ENCODE results near the gene UBE2G1. TPM values are rescaled to one million over a fixed set of nuclear protein-coding genes. Genes with fewer than 3 reads are reported as not detected.
"Not testable (repeated sequence)": the region's sequence is repeated elsewhere in the genome, so short reads cannot be mapped to it uniquely, and the experiment has no call there.

Gene UBE2G1
- total RNA-seq, 1 donor from 2014 or later: 34.9 TPM

DNA sequence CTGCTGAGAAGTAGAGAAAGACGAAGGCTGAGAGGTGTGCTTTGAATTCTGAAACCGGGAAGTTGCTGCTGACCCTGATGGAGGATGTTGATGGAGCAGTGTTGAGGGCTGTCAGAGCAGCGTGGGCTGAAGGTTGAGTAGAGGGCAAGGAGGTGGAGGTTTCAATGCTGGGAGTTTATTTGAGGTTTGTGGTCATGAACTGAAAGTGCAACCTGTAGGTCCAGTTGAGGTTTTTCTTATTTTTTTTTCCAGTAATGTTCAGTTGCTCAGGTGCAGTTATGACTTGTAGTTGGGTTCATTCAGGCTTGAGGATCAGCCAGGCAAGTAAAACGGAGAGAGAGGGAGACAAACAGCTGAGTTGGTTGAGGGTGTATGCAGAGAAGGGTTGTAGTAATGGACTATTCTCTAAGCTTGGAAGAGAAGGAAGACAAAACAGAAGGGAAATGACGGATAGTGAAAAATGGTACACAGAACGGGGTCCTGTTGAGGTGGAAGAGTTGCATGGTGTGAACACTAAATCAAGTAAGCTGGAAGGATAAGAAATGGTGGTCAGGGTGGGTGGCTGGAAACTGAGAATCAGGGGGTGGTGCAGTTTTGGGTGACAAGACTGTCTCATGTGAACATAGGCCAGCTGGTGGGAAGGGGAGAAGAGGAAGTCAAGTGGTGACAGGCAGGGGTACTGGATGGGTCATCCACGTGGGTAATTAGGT lies 8.7 kb upstream of the UBE2G1 start:
- no peak for DNase-seq

- DNase-seq: no peak
Observed at GRCh38 chr17:4369557-4370230, 3.2 kb upstream of the UBE2G1 start.

DNA sequence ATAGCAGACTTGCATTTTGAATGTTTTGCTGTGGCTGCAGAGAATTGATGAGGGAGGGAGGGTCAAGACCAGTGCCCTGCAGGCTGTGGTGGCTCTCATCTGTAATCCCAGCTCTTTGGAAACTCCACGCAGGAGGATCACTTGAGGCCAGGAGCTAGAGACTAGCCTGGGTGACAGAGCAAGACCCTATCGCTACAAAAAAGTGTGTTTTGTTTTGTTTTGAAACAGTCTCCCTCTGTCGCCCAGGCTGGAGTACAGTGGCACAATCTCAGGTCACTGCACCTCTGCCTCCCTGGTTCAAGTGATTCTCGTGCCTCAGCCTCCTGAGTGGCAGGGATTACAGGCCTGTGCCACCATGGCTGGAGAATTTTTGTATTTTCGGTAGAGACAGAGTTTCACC lies 1.9 kb upstream of the UBE2G1 start:
- no peak for DNase-seq

DNA sequence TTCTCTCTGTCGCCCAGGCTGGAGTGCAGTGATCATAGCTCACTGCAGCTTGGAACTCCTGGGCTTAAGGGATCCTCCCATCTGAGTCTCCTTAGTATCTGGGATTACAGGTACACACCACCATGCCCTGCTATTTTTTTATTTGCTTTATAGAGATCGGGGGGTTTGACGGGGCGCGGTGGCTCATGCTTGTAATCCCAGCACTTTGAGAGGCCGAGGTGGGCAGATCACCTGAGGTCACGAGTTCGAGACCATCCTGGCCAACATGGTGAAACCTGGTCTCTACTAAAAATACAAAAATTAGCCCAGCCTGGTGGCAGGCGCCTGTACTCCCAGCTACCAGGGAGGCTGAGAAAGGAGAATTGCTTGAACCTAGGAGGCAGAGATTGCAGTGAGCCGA lies 702 bp upstream of the UBE2G1 start:
- not testable (repeated sequence) for DNase-seq

- DNase-seq: no peak
Observed at GRCh38 chr17:4365628-4366326, 698 bp downstream of the UBE2G1 start.

- peak; percentile 89 for DNase-seq
Observed at GRCh38 chr17:4365103-4365627, 1.3 kb downstream of the UBE2G1 start.

GRCh38 chr17:4364622-4365041 lies 1.8 kb downstream of the UBE2G1 start:
- DNase-seq: no peak

- DNase-seq: no peak
Observed at GRCh38 chr17:4362141-4362540, 4.3 kb downstream of the UBE2G1 start.

GRCh38 chr17:4358154-4358553 lies 8.3 kb downstream of the UBE2G1 start:
- DNase-seq: no peak

GRCh38 chr17:4357671-4358070 lies 8.8 kb downstream of the UBE2G1 start:
- DNase-seq: no peak

DNA sequence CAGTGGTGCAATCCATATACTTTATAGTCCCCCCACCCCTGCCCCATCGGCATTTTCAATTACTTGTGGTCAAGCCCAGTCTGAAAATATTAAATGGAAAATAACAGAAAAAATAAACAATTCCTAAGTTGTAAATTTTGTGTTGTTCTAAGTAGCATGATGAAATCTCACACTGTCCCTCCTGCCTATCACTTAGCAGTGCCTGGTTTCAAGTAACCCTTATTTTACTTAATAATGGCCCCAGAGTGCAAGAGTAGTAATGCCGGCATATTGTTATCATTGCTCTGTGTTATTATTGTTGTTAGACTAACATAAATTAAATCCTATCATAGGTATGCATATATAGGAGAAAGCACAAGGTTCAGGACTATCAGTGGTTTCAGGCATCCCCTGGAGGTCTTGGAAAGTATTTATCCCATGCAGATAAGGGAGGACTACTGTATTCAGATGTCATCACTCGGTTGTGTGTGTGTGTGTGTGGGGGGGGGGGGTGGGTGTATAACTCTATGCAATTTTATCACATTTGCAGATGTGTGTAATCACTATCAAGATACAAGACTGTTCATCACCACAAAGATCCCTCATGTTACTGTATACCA lies 9.3 kb downstream of the UBE2G1 start:
- no peak for DNase-seq

DNA sequence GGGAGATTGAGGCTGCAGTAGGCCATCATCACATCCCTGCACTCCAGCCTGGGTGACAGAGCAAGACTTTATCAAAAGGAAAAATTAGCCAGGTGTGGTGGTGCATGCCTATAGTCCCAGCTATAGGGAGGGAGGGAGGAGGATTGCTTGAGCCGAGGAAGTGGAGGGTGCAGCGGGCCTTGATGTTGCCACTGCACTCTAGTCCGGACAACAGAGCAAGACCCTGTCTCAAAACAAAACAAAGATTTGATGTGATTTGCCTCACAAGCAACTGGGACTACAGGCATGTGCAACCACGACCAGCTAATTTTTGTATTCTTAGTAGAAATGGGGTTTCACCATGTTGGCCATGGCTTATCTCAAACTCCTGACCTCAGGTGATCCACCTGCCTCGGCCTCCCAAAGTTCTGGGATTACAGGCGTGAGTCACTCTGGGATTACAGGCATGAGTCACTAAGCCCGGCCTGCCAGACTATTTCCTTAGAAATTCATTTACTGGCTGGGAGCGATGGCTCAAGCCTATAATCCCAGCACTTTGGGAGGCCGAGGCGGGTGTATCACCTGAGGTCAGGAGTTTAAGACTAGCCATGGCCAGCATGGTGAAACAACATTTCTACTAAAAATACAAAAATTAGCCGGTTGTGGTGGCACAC lies 11.5 kb downstream of the UBE2G1 start:
- DNase-seq: no peak

GRCh38 chr17:4354206-4354605 lies 12.3 kb downstream of the UBE2G1 start:
- DNase-seq: no peak

GRCh38 chr17:4350214-4350613 lies 16.3 kb downstream of the UBE2G1 start:
- DNase-seq: not testable (repeated sequence)

GRCh38 chr17:4345581-4346252 lies 20.8 kb downstream of the UBE2G1 start:
- DNase-seq: no peak

GRCh38 chr17:4344926-4345325 lies 21.5 kb downstream of the UBE2G1 start:
- DNase-seq: no peak

DNA sequence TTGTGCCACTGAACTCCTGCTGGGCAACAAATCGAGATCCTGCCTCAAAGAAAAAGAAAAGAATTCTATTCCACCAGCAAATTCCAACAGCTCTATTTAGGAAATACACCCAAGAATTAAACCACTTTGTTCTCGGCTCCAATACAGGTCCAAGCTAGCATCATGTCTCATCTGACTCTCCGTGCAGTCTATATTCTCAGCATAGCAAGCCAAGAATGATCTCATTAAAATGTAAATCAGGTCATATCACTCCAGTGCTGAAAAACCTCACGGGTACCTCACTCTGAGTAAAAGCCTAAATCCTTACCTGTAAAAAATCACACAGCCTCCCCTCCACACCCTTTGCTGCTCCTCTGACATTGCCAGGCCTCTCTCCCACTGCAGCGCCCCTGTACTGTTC lies 23.9 kb downstream of the UBE2G1 start:
- no peak for DNase-seq

DNA sequence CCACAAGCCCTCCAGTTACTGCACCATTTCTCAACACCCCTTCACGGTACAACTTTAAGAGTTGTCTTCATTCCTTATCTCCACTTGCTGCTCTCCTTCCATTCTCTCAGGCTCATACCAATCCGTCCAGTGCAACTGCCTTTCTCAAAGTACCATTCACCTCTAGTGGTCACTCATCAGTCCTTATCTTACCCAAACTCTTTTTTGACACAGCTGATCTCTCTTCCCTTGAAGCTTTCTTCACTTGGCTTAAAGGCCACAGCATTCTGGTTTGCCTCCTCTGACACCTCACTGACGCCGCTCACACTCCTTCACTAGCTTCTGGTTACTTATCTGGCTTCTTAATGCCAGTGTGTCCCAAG lies 24.9 kb downstream of the UBE2G1 start:
- DNase-seq: no peak

DNA sequence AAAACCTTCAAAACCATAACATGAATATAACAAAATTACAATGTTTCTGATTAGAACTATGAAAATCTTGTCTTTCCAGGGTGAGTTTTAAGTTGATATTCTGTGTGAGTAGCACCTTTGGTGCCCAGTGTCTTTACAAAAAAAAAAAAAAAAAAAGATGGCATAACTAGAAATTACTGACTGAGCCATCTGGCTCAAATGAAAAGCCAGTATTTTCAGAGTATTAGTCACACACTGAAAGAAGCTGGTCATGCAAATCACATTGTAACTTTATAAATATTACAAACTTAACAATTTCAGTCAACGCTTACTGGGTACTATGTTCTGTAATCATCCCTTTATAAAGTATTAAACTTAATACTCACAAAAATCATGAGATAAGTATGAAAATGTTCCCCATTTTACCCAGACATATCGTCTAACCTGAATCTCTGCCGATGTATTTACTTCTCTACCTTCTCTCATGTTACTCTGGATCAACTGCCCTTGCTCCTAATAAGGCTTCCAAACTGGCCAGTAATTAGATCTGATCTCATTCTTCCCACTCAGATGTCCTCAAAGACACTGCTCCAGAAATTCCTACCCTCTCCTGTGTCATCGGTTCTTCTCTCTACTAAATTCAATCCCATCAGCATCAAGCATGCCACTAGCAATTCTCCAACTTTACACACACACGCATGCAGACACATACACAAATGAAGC lies 25.4 kb downstream of the UBE2G1 start:
- no peak for DNase-seq

DNA sequence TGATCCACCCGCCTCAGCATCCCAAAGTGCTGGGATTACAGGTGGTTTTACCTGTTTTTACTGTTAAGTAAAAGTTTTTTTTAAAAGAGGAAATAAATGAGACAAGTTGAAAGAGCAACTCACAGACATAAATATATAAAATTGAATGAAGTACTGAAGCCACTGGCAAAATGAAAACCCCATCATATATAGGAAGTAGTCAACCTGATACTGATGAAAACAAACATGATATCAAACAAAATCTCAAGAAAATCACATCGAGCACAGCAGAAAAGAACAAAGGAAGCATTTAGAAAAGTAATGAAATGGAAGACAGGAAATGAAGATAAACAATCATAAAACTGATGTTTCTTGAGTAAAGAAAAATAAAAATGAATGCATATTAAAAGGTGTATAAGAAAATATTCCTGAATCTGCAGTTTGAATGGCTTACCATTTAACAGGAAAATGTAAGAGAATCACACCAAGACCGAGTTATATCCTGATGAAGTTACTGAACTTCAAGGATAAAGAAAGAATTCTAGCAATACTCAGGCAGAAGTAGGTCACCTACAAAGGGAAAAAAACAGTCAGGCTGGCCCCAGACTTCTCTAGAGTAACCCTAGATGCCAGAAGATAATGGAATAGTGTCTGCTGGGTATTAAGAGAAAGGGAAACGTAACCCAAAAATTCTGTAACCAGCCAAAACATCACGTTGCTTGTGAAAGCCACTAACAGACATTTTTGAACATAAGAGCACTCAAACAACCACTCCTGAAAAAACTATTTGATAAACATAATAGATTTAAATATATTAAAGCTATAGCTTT lies 31.5 kb downstream of the UBE2G1 start:
- DNase-seq: no peak
